Subcutaneous adipose tissue (tissue), 4 donors: ENCODE measurements around the gene ABHD8. TPM values are rescaled to one million over a fixed set of nuclear protein-coding genes. Genes with fewer than 3 reads are reported as not detected.

Experiments
- CTCF ChIP-seq: fragments of 450-650 bp; IDR thresholded peaks from one replicate; pipeline ENCODE4 v1.5.1; 2016; ENCODE audit warnings: low read depth, mild to moderate bottlenecking, control low read depth, antibody characterized with exemption, moderate library complexity
- total RNA-seq, 4 donors: library from RNA; depleted of rRNA; stranded (reverse); fragments of >200 nt; gene quantifications; one replicate each; pipeline ENCODE4 v1.1.0, GENCODE V29; 2016

The ABHD8 gene
- total RNA-seq, 4 donors from 2014 or later, result 6.2 to 17.5 (median 12.1) TPM

- no peak for TF ChIP-seq CTCF
These were observed 27.9 kb upstream of the ABHD8 start for GRCh38 chr19:17331045-17331558.

- TF ChIP-seq CTCF, result no peak
These were observed 27.2 kb upstream of the ABHD8 start for GRCh38 chr19:17330262-17331044.

- no peak for TF ChIP-seq CTCF
These were observed 26.4 kb upstream of the ABHD8 start for GRCh38 chr19:17329366-17330261.

GRCh38 chr19:17328517-17329365, 25.5 kb upstream of the ABHD8 start:
- no peak for TF ChIP-seq CTCF

- TF ChIP-seq CTCF, result no peak
These were observed 24.7 kb upstream of the ABHD8 start for GRCh38 chr19:17327654-17328516.

GRCh38 chr19:17327068-17327653, 23.9 kb upstream of the ABHD8 start:
- TF ChIP-seq CTCF, result no peak
